Activated CD4-positive, alpha-beta T cell treated with anti-CD3 and anti-CD28 coated beads for 24 hours (primary cell): ENCODE results near the gene TMEM53.
A peak's percentile ranks its signal among the peaks of the same experiment; 100 is the strongest.
"Not testable (repeated sequence)": the region's sequence is repeated elsewhere in the genome, so short reads cannot be mapped to it uniquely, and the experiment has no call there.

Source experiments
- DNase-seq, 2 donors: peaks; one replicate each; pipeline ENCODE4 v3.0.0-alpha.2; 2020; ENCODE audit warnings: low read depth in 2 of 2

Gene TMEM53

DNA sequence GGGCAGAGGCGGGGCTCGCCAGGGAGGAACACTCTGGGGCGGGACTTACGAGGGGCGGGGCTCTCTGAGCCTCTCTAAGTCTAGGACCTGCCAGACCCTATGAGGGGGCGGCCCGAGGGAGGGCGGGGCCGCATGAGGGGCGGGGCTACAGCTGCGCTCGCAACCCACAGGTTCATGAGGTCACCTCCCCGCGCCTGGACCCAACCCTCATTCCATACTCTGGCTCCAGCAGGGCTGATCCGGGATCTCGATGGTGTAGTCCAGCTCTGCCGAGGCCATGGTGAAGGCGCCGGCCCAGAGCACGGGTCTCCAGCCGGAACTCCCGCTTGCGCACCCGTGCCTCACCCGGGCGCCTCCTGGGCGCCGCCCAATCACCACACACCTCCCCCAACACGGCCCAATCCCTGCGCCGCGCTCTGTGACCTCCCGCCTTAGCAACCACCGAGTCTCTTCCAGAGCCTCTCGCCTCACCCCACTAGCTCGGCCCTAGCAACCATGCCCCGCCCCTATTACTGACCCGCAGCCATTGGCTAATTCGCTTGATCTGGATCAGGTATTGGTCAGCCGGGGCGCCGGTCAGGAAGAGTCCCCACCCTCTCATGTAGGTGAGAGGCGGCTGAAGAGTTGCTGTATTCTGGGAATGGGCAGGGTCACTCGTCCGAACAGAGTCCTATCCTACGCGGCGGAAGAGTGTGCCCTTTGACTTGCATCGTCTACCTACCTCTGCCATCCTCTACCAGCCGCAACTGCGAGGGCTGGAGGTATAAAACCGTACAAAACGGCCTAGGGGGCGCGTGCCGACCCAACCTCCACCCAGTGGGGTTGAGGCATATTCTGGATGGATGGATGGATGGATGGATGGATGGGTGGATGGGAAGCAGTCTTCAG, at the start of gene TMEM53, which contains the start of gene ARMH1:
Gene TMEM53 (minus strand): TSS at position 369 of the 888 bp plus-strand sequence. CDS start 90 bp downstream, at position 279.
Gene ARMH1 (plus strand): TSS at position 602 of the 888 bp plus-strand sequence. CDS start 14,984 bp downstream, outside the sequence.
- DNase-seq, result peak; percentile 94

DNA sequence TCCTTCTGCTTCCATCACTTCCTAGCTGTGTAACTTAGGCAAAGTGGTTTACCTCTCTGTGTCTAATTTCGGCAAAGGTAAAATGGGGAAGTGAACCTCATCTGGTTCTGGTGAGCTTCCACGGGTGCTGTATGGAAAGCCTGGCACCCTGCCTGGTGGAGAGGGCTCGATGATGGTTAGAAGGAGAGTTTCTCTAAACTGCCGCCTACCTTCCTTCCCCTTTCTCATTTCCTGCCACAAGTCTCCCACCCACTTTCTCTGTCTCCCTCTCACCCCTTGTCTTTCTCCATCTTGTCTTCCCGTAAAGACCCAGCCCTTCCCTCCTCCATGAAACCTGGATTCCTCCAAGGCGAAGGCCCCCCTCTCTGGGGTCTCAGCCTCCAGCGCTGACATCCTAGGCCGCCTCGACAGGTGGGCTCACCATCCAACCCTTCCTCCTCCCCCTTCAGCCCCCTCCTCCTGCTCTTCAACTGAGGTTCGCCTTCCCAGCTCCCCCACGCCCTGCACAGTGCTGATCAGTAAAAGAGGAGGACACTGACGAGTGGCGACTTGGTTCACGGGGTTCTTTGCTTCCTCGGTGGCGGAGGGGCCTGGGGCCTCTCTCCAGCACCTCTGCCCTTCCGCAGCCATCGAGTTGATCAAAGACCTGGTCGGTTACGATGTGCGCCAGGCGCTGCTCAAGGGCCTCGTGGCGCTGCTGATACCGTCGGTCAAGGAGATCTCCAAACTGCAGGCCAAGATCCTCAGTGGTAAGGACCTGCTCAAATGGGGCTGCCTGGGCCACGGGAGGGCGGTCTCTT, 49.4 kb upstream of the TMEM53 start:
- peak in 1 of 2 donors; percentile 51 for DNase-seq

DNA sequence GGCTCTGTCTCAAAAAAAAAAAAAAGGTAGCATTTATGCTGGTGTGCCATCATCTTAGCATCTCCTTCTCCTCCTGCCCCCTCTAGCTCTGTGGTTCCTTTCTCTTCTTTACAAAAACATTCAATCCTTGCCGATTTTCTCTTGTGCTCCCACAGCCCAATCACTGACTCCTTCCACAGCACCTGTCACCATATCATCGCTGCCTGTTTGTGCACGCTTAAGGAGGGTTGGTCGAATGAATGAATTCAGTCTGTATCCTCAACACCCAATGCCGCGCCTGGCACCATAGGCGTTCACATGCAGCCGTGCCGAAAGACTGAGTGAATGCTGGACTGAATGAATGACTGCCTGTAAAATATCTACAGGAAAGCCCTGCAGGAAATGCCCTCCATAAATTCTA, 48.8 kb upstream of the TMEM53 start:
- DNase-seq, result no peak

DNA sequence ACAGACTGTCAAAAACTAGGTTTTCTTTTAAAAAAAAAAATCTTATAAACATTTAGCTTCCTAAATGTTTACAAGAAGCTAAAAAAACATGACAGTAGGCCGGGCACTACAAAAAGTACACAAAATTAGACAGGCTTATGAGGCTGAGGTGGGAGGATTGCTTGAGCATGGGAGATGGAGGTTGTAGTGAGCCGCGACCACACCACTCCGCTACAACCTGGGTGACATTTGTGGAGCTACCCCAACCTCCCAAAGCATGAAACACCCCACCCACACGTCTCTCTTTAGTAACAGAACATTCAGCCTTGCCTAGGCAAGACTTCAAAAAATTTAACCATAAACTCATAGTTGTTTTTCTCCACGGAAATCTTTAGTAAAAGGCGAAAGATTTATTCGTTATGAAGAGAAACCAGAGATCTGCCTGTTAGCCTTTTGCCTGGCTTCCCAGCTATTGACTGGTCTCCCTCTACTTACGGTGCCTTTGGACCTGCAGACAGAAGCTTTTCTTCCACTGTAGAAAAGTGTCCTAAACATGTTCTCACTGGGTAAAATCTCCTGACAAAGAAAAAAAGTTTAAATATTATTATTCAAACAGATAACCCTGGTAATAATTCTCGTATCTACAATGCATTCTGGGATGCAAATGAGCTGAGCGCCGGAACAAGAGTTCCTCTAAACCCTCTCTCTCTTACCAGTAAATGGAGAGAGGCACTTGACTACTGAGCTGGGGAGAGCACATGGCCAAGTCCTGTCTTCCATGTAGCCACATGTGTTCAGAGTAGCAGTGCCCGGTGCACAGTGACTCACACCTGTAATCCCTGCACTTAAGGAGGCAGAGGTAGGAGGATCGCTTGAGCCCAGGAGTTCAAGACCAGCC, 47.4 kb upstream of the TMEM53 start:
- DNase-seq, result peak; percentile 66 to 74

DNA sequence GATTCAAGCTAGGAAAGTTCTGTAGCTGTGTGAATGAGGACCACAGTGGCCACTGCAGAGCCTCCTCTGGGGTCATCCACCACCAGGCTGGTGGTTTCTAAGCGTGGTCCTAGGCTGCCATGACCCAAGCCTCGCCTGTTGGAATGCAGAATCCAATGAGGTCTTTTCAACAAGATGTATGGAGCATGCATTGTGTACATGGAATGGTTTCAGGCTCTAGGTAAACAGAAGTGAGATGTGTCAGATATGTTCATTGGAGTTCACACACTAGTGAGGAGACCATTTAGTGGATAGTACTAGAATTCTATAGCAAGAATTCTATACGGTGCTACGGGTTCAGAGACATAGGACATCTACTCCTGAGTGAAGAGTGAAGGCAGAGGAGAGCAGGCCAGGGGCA, 46.0 kb upstream of the TMEM53 start:
- DNase-seq, result no peak

DNA sequence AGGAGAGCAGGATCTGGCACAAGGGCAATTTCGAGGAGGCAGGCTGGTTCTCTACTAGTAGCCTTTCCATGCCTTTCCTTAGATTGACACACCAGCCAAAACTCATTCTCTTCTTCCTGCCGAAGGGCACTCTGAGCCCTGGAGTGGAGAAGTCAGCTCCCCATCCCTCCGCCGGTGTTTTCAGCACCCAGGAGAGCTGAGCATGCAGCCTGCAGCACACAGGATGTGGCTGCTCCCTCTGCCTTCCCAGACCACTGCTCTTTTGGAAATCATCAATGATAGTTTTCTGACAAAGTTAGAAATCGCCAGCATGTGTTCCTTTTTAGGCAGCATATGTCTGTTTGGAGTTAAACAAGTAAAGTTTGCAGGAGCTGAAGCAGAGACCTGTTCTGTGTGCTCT, 45.0 kb upstream of the TMEM53 start:
- DNase-seq, result no peak

DNA sequence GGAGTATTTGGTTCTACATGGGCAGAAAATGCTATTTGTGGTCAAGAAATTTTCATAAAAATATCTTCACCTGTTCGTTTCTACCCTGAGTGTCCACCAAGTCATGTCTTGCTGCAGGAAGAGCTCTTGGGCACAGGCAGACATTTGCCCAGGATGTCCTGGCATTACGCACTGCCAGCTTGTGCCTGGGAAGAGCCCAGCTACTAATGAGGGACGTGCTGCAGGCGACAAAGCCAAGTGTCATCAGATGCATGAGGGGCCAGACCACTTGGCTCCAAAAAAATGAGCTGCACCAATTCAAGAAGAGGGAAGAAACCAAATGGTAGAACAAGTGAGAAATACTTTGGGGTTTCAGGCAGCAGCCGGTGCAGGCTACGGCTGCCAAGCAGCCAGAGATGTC, 43.8 kb upstream of the TMEM53 start:
- DNase-seq, result no peak

DNA sequence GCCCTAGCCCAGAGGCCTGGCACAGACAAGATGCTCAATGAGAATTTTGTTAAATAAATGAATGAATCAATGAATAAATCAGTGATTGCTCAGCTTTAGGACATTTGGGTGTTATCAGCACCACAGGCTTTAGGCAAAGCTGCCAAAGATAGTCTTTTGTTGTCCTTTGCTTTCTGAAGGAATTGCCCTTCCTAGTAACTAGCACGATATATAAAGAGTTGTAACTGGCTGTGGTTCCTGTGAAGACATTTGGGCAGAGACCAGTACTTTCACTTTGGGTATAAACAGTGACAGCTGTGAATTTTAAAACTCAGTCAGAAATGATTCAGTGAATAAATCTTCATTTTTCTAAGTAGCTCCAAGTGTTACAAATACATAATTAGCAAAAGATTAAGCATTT, 43.4 kb upstream of the TMEM53 start:
- no peak for DNase-seq

DNA sequence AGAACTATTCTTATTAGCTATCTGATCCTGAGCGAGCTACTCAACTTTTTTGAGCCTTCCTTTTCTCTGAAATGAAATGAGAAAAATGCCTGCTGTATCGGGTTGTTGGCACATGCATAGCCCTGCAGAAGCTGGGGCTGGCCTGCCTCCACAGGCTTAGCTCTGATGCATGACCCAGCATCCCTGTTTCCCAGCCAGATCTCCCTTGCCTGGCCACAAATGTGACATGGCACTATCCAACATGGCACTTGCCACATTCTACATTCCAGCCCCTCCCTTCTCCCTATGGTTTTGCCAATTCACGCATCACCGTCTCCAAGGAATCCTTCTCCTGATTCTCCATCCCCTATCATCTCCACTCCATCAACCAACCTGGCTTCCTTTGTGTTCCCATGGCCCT, 42.9 kb upstream of the TMEM53 start:
- DNase-seq, result no peak

DNA sequence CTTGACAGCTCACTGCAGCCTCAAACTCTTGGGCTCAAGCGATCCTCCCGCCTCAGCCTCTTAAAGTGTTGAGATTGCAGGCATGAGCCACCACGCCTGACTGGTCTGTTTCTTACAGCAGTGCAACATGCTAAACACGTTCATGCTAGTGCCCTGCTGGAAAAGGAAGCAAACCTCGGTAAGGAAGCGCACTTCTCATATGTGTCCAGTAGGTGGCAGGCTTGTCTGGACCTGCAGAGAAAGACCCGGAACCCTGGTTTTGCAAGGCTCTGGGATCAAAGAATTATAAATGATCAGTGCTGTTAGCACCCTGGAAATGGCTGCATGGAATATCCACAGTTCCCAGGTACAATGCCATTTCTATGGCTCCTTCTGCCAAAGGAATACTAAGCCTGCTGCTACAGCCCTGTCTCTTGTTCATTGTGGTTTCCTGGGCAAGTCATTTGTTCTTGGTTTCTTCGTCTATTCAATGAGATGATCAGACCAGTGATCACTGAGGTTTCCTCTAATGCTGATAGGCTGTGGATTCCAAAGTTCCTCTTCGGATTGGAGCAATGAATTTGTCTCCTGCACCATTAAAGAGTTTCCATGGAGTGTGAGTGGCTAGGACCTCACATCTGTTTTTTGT, 40.8 kb upstream of the TMEM53 start:
- DNase-seq, result peak in 1 of 2 donors; percentile 41

DNA sequence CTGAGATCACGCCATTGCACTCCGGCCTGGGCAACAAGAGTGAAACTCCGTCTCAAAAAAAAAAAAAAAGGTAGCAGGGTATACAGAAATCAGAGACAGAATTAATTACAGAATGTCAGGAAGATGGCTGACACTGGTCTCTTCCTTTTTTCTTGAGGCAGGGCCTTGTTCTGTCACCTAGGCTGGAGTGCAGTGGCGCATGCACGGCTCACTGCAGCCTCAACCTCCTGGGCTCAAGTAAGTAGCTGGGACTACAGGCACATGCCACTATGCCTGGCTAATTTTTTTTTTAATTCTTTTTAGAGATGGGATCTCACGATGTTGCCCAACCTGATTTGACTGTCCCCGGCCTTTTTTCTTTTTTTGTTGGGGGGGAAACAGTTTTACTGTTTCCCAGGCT, 40.3 kb upstream of the TMEM53 start:
- no peak for DNase-seq

DNA sequence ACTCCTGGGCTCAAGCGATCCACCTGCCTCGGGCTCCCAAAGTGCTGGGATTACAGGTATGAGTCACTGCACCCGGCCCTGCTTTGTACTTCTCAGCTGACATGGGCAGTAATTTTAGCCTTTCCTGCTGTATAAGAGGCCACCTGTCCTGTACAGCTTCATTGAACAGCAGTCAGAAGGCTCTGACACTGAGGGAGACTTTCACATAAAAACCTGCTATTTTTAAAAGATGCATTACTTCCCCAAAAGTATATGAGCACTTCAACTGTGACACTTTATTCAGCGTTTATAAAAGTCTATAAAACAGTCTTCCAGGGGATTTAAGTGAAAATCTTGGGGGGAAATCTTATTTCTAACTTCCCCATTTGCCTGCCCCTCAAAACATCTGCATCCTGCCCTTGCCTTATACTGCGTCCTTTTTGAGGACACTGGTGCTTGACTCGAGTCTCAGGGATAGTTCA, 39.1 kb upstream of the TMEM53 start:
- DNase-seq, result no peak

DNA sequence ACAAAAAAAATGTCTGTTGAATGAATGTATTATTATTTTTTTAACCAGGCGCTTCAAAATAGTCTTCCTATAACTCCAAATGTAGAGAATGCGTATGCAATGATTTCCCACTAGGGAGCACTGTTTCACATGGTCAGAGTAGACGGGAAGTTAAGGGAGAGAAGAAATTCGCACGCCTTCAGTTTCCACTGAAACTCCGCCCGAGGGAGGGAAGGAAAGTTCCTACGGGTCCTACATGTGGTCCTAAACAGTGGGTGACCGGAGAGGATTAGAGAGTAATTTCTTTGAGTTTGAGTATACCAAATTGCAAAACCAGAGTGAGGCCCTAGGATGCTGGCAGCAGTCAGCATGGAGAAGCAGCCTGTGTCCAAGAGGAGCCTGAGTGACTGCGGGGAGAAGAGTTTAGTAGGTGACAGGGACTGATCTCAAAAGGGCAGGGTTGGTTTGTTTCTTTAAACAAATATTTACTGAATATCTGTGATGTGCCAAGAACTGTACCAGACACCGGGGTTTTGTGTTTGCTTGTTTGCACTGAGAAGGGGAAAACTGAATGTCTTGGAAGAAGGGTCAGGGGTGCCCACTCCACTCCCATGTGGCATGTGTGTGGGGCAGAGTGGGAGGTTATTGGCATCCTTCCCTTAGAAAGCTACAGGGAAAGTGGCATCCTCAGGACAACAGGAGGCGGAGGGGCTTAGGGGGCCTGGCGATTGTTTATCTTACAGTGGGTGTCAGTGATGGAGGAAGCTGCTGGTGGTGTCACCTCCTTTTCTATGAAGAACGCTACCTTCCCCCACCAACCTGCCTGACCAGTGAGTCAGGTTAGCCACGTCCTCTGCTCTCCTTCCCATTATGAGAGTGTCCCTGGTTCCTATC, 33.9 kb upstream of the TMEM53 start:
- DNase-seq, result no peak

DNA sequence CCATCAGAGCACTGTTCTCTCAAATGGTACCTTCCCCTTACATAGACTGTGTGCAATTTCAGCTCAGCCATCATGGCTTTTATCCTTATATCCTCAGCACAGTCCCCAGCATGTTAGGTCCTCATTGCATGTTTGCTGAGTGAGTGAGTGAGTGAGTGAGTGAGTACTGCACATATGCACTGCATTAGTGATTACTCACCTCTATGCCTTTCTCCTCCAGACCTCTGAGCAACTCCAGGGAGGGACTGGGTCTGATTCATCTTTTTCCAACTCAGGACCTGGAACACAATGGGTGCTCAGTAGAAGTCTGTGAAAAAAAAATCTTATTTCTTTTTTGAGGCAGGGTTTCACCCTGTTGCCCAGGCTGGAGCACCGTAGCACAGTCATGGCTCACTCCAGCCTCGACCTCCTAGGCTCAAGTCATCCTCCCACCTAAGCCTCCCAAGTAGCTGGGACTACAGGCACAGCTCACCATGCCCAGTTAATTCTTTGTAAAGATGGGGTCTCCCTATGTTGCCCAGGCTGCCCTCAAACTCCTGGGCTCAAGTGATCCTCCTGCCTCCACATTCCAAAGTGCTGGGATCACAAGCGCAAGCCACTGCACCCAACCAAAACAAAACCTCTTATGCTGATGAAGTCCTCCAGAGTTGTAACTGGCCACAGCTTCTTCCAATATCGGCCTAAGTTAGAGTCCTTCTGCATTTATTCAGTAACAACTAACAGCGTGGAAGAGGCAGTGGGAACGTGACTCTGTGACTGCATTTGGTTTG, 33.0 kb upstream of the TMEM53 start:
- no peak for DNase-seq

DNA sequence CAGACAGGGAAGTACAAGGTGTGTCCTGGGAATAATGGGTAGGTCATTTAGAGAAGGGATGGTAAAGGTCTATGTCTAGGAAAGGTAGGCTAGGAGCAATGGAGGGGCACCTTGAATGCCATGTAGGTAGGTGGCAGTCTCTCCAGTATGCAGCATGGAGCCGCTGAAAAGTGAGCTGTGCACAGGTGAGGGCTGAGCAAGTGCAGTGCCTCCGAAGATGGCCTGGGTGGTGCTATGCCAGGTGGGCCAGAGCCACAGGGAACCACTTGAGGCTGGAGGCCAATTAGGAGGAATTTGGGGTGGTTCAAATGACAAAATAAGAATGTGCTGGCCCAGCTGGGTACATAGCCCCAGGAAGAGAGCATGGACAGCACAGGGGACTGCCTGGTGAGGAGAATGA, 31.7 kb upstream of the TMEM53 start:
- no peak for DNase-seq

DNA sequence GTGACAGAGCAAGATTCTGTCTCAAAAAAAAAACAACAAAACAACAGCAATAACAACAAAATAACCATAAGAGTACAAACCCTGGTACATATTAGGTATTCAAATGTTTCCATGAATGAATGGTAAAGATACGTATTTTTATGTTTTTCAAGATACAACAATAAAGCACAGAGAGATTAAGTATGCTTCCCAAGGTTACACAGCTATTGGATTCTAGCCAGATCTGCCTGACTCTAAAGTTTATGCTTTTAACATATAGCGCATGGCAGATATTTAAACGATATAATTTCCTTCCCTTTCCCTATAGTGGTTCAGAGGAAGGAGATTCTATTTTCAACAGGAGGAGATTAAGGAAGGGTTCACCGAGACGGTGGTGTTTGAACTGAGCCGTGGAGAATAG, 31.2 kb upstream of the TMEM53 start:
- no peak for DNase-seq

DNA sequence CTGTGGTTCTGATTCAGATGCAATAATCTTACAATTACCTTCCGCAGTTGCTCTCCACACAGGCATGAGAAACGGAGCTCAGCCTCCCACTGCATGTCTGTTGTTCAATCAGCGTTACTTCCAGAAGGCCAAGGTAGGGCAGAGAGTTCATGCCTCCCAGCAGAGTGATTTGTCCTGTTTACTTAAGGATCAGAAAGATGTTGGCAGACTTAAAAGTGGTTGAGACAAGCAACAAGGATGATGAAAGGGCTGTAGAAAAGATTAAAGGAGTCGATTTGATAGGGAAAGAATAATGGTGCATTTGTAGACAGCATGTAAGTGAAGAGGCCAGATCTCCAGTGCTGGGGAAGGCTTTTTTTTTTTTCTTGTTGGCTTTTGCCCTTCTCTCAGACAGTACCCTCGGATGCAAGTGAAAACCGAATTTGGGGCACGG, 26.9 kb upstream of the TMEM53 start:
- no peak for DNase-seq

DNA sequence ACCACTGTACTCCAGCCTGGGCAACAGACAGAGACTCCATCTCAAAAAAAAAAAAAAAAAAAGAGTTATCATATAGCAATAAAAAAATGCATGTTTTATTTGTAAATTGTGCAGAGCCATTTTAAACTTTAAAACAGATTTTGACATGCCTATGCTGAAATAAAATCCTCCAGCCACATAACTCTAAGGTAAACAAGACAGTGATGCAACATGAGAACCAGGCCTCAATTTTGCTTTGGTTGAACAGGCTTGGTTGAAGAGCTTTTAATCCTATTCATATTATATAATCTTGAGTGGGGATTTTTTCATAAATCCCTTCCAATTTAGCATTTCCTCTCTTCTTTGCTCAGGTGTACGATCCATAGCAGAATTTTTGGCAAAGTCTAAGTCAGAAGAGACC, 26.3 kb upstream of the TMEM53 start:
- no peak for DNase-seq

DNA sequence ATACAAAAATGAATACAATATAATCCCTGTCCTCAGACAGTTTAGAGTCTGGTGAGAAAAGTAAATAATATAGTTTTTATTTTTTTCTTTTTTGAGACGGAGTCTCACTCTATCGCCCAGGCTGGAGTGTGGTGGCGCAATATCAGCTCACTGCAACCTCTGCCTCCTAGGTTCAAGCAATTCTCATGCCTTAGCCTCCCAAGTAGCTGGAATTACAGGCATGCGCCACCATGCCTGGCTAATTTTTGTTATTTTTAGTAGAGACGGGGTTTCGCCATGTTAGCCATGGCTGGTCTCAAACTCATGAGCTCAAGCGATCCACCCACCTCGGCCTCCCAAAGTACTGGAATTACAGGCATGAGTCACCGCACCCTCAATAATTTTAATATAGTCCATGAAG, 25.1 kb upstream of the TMEM53 start:
- DNase-seq, result not testable (repeated sequence)
